ENCODE data around the gene PCDHAC1.
A peak's percentile ranks its signal among the peaks of the same experiment; 100 is the strongest.
"Not testable (repeated sequence)": the region's sequence is repeated elsewhere in the genome, so short reads cannot be mapped to it uniquely, and the experiment has no call there.

Gene PCDHAC1, protein sequence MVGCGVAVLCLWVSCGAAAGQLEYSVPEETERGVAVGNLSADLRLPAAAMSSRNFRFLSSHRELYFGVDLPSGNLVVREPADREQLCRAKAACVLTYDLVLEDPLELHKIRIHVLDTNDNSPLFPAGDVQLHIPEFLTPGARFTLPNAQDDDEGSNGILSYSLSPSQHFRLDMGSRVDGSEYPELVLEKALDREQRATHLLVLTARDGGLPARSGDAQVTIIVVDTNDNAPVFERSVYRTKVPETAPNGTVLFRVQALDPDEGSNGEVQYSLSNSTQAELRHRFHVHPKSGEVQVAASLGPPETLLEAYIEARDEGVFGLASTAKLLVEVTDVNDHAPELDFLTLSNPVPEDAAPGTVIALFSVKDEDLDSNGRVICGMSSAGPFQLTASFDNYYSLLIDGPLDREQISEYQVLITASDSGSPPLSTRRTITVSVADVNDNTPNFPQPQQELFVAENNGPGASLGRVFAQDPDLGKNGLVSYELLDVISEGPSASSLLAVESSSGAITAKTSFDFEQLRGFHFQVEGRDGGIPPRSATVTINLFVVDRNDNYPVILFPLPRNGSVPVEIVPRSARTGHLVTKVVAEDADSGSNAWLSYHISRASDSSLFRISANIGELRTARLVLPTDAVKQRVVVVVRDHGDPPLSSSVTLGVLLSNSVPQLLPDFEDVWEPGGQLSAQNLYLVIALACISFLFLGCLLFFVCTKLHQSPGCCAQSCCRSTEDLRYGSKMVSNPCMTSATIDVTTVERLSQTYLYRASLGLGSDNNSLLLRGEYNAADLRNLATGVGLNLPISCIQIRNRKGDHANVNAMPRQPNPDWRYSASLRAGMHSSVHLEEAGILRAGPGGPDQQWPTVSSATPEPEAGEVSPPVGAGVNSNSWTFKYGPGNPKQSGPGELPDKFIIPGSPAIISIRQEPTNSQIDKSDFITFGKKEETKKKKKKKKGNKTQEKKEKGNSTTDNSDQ

DNA sequence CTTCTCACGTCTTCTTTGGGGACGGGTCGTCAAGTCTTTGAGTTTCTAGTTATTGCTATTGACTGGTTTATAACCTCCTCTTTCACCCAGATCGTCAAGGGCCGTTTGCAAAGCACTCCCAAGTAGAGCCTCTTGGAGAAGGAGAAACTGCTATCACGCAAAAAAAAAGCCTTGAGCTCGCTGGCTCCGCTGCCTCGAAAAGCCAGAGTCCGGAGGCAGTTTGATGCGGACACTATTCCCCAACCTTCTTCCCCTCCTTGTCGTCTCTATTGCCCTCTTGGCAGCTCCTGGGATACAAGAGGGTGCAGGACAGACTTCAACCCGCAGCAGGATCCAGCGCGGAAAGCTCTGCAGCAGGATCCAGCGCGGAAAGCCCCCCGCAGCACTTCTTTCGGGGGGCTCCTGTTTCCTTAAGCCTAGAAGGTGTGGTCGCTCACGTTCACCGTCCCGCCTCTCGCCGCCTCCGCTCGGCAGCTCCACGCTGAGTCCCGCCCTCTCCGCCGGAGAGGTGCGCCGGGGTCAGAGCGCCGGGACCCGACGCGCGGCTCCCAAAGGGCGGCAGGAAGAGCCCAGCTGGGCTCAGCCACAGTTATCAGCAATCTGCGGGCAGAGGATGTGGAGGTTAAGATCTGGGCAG, at the start of gene PCDHAC1:
PCDHAC1 (plus strand) TSS at position 494 of the 637 bp plus-strand sequence. CDS start 594 bp downstream, outside the sequence.
- DNase-seq (ENCODE audit: low spot score), result no peak

DNA sequence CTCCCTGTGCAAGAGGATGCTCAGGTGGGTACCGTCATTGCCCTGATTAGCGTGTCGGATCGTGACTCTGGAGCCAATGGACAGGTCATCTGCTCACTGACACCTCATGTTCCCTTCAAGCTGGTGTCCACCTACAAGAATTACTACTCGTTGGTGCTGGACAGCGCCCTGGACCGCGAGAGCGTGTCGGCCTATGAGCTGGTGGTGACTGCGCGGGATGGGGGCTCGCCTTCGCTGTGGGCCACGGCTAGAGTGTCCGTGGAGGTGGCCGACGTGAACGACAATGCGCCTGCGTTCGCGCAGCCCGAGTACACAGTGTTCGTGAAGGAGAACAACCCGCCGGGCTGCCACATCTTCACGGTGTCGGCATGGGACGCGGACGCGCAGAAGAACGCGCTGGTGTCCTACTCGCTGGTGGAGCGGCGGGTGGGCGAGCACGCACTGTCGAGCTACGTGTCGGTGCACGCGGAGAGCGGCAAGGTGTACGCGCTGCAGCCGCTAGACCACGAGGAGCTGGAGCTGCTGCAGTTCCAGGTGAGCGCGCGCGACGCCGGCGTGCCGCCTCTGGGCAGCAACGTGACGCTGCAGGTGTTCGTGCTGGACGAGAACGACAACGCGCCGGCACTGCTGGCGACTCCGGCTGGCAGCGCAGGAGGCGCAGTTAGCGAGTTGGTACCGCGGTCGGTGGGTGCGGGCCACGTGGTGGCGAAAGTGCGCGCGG, 49.4 kb upstream of the PCDHAC1 start:
- not testable (repeated sequence) for DNase-seq (ENCODE audit: low spot score)

DNA sequence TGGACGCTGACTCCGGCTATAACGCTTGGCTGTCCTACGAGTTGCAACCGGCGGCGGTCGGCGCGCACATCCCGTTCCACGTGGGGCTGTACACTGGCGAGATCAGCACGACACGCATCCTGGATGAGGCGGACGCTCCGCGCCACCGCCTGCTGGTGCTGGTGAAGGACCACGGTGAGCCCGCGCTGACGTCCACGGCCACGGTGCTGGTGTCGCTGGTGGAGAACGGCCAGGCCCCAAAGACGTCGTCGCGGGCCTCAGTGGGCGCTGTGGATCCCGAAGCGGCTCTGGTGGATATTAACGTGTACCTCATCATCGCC, 48.9 kb upstream of the PCDHAC1 start:
- DNase-seq (ENCODE audit: low spot score), result no peak

DNA sequence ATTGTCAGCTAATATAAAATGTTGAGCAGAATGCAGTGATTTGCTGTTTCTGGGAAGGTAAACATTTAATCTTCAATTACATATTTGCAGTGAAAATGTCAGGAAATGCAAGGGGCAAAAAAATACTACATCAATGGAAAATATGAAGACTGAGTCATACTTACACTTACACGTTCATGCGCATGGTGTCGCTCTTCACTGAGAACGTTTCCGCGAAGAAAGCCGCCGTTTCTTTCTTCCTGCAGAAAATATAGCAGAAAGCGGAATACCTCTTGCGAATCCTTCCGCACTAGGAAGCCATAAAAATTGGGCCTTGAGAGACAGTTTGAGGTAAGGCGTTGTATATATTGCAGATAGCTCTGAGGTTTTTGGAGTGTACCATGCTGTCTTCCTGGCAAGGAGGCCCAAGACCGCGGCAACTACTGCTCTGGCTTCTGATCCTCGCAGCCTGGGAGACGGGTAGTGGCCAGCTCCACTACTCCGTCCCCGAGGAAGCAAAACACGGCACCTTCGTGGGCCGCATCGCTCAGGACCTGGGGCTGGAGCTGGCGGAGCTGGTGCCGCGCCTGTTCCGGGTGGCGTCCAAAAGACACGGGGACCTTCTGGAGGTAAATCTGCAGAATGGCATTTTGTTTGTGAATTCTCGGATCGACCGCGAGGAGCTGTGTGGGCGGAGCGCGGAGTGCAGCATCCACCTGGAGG, 44.1 kb upstream of the PCDHAC1 start, which contains the start of gene PCDHA13:
PCDHA13 (plus strand) TSS at position 236 of the 702 bp plus-strand sequence; CDS start at position 381, 145 bp downstream.
- no peak for DNase-seq (ENCODE audit: low spot score)

DNA sequence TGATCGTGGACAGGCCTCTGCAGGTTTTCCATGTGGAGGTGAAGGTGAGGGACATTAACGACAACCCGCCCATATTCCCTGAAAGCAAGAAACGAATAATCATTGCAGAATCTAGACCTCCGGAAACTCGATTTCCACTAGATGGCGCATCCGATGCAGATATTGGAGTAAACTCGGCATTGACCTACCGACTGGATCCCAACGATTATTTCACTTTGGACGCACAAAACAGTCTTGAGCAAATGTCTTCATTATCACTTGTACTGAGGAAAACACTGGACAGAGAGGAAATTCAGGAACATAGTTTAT, 43.6 kb upstream of the PCDHAC1 start:
- DNase-seq (ENCODE audit: low spot score), result no peak

DNA sequence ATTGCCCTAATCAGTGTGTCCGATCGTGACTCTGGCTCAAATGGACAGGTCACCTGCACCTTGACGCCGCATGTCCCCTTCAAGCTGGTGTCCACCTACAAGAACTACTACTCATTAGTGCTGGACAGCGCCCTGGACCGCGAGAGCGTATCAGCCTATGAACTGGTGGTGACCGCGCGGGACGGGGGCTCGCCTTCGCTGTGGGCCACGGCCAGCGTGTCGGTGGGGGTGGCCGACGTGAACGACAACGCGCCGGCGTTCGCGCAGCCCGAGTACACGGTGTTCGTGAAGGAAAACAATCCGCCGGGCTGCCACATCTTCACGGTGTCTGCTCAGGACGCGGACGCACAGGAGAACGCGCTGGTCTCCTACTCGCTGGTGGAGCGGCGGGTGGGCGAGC, 42.7 kb upstream of the PCDHAC1 start:
- DNase-seq (ENCODE audit: low spot score), result no peak

DNA sequence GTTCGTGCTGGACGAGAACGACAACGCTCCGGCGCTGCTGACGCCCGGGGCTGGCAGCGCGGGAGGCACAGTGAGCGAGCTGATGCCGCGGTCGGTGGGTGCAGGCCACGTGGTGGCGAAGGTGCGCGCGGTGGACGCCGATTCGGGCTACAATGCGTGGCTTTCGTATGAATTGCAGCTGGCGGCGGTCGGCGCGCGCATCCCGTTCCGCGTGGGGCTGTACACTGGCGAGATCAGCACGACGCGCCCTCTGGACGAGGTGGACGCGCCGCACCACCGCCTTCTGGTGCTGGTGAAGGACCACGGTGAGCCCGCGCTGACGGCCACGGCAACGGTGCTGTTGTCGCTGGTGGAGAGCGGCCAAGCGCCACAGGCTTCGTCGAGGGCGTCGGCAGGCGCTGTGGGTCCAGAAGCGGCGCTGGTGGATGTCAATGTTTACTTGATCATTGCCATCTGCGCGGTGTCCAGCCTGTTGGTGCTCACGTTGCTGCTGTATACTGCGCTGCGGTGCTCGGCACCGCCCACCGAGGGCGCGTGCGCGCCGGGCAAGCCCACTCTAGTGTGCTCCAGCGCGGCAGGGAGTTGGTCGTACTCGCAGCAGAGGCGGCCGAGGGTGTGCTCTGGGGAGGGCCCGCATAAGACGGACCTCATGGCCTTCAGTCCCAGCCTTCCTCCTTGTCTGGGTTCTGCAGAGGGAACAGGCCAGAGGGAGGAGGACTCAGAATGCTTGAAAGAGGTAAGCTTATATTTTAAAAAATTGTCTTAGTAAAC, 42.0 kb upstream of the PCDHAC1 start:
- DNase-seq (ENCODE audit: low spot score), result no peak

DNA sequence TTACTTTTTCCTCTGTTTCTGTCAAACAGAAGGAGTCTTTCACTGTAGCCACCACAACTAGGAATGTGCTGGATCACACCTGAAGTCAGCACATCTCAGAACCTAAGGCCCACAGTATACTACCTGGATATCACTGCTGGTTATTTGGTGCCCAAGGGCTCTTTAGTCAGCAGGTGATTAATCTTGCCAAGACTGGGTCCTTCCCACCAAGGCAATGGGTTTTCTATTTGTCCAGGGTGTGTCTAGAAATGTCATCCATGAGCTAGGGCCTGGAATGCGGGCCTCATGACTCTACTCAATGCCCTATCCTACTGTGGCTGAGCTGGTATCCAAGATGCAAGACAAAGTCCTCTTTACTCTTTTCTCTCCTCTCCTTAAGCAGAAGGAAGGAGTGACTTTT, 9.8 kb upstream of the PCDHAC1 start:
- DNase-seq (ENCODE audit: low spot score), result no peak

DNA sequence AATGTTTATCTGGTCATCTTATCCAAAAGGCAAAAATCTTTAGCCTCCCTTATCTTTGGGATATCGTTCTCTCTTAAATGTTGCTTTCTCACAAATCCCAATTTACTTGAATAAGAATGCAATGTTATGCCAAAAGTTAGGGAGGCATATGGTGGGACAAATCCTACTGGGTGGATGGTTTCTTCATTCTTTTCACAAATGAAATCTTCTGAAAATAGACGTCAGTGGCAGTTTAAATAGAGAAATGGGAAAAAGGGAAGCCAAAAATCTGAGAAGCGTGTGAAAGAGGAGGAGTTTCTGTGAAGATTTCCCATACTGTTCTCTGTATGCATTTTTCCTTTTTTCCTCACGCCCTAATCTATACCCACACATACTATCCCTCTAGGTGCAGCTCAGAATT, 2.5 kb upstream of the PCDHAC1 start:
- DNase-seq (ENCODE audit: low spot score), result no peak

DNA sequence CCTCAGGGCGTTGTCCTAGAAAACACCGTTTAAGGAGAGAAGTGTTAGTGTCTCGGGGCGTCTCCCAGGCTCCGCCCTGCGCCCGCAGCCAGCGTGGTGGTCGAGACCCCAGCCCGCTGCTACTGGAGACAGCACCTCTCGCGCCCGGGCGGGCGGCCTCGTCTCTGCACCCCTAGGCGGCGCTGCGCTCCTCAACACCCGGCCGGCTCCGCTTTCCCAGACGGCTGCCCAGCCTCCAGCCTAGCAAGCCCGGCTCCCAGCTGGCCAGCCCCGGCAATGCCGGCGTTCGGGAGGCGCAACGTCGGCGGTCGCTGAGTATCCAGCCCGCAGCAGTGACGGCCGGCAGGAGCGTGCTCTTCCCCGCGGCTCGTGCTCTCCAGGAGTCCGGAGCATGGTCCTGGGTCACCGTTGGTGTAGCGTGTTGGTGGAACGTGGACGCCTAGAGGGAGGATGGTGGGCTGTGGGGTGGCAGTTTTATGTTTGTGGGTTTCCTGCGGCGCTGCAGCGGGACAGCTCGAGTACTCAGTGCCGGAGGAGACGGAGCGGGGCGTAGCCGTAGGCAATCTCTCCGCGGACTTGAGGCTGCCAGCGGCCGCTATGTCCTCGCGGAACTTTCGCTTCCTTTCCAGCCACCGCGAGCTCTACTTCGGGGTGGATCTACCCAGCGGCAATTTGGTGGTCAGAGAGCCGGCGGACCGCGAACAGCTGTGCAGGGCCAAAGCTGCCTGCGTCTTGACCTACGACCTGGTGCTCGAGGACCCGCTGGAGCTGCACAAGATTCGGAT, 536 bp downstream of the PCDHAC1 start:
- peak; percentile 49 for DNase-seq (ENCODE audit: low spot score)

DNA sequence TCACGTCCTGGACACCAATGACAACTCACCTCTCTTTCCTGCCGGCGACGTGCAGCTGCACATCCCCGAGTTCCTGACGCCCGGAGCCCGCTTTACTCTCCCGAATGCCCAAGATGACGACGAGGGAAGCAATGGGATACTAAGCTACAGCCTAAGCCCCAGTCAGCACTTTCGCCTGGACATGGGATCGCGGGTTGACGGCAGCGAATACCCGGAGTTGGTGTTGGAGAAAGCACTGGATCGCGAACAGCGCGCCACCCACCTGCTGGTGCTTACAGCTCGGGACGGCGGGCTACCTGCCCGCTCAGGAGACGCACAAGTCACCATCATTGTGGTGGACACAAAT, 1.1 kb downstream of the PCDHAC1 start:
- no peak for DNase-seq (ENCODE audit: low spot score)

DNA sequence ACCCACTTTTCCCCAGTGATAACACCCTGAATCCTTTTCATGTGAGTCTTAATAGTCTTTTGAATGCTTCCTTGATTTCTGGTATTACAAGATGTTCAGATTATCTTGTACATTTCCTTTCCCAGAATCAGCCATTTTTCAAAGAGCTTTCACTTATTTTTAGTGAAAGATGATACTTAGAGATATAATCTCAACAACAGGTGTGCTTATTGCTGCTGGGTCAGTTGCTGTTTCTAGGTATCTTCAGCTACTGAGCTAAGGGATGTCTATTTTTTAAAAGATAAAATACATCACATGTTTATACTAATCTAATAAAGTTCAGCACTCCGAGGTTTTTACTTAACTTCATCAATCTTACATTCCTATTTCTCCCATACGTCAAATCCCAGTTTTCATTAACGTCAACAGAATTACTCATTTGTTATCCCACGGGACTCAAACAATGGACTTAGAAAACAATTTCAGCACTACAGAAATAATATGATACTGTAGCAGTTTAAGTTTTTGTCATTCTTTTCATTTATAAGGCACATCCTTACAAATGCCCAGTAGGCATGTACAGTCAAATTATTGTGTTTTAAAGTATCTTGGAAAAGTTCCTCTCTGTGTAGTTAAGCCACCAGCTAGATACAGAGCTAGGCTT, 9.0 kb downstream of the PCDHAC1 start:
- no peak for DNase-seq (ENCODE audit: low spot score)

DNA sequence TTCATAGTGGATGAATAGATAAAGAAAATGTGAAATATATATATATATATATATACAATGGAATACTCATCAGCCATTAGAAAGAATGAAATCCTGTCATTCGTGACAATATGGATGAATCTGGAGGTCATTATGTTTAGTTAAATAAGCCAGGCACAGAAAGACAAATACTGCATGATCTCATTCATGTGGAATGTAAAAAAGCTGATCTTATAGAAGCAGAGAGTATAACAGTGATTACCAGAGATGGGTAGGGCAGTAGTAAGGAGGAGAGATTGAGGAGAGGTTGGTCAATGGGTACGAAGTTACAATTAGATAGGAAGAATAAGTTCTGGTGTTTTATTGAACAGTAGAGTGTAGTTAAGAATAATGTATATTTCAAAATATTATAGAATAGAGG, 20.5 kb downstream of the PCDHAC1 start:
- DNase-seq (ENCODE audit: low spot score), result no peak

DNA sequence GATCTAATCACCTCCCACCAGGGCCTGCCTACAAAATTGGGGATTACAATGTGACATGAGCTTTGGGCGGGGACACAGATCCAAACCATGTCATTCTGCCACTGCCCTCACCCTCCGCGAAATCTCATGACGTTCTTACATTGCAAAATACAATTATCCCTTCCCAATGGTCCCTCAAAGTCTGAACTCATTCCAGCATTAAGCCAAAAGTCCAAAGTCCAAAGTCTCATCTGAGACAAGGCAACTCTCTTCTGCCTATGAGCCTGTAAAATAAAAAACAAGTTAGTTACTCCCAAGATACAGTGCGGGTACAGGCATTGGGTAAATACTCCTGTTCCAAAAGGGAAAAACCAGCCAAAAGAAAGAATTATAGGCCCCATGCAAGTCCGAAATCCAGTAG, 25.5 kb downstream of the PCDHAC1 start:
- no peak for DNase-seq (ENCODE audit: low spot score)

DNA sequence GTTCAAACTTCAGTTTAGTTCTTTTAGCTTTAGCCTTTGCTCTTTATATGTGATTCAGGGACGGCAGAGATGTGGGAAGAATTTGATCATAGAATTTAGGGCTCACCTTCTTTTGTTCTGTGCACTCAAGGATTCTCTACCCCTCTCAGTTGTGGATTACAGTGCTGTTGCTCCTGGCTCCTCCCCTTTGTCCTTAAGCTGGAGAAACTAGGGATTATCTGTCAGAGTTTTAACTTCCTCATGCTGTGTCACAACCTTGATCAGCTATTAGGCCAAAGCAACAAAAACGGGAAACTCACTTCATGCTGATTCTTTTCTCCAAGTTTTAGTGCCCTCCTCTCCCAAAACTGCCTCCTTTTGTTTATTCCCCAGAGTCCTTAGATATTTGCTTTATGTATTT, 27.1 kb downstream of the PCDHAC1 start:
- DNase-seq (ENCODE audit: low spot score), result no peak

DNA sequence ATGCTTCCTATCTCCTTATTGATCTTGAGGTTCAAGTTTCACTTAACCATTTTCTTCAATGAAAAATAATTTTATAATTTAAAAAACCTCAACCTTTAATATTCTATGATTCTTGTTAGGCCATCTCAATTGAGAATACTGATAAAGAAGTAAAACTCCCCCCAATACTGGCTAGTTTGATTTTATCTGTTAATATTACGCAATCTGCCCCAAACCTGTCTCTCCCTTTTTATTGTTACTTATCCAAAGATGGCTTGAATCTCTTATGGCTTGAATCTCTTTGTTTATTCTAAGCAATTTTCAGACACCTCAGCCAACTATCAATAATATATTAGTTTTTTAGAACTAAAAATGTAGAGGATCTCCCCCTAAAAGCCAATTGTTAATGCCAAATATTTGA, 36.1 kb downstream of the PCDHAC1 start:
- no peak for DNase-seq (ENCODE audit: low spot score)

DNA sequence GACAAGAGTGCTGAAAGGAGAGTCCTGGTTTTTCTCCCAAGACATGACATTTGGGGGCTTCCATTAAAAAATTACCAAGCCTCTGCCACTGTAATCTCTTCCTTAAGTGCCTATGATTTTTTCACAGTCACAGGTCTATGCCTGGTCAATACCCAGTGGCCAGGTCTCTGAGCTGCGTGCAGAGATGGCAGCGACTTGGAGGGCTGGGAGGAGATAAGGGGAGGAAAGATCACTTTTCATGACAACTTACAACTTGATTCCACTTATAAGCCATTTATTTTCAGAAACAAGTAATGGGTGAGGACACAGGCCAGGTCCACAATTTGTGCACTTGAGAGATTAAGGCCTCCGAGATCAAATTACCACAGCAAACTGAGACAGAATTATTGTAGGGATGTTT, 38.3 kb downstream of the PCDHAC1 start:
- no peak for DNase-seq (ENCODE audit: low spot score)

DNA sequence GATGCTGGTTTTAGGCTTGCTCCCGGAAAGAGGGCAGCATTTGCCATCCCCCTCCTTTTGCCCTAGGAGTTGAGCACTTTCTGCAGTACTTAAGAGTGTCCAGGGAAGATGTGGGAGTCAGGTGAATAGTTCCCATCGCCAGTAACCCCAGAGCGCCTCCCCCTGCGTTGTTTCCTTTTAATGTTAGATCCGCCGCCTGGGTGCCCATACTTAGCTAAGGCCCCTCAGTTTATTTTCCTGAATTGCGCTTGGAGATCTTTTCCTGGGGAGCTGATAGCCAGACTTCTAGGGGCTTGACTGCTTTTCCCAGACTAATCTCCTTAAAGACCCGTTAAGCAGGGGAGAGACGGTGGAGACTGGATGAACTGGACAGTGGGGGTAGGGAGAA, 39.8 kb downstream of the PCDHAC1 start:
- no peak for DNase-seq (ENCODE audit: low spot score)
